Motor neuron (in vitro differentiated cells): Measurements from ENCODE around the gene ABI3BP. TPM values are rescaled to one million over a fixed set of nuclear protein-coding genes. Genes with fewer than 3 reads are reported as not detected.

ENCODE experiments used
- ATAC-seq, 8 experiments: fragments of 200-7000 bp; cut with Tn5 transposase; replicated peaks in 6 of 8; 2 replicates each; pipeline ENCODE4 v1.8.0; 2021; ENCODE audit warnings: mild to moderate bottlenecking in 8 of 8, moderate library complexity in 8 of 8
- H3K27ac ChIP-seq, 2 donors: fragments of 250-450 bp; sonication (Bioruptor Pico); 2 replicates each; pipeline ENCODE4 v1.9.0; 2021; ENCODE audit warnings: antibody characterized with exemption in 2 of 2, mild to moderate bottlenecking in 2 of 2, moderate library complexity in 1 of 2
- H3K4me1 ChIP-seq, 2 donors: fragments of 250-450 bp; sonication (Bioruptor Pico); replicated peaks in 1 of 2; 2 replicates each; pipeline ENCODE4 v1.6.1; 2021; ENCODE audit warnings: antibody characterized with exemption in 2 of 2, mild to moderate bottlenecking in 2 of 2, moderate library complexity in 1 of 2
- H3K4me3 ChIP-seq, 5 donors: fragments of 250-450 bp; sonication (Bioruptor Pico); 2 replicates each; pipeline ENCODE4 v1.9.0; 2021; ENCODE audit warnings: antibody characterized with exemption in 5 of 5, mild to moderate bottlenecking in 5 of 5, moderate library complexity in 4 of 5
- WGBS, 10 experiments: fragments of 450-650 bp; shearing (Covaris generic); methylation state at CpG; one replicate each; pipeline ENCODE4 v1.0.0; 2022; 5-methylcytosine and 5-hydroxymethylcytosine counted together
- in situ Hi-C, 9 experiments: fragments of 400-800 bp; cut with MboI; loops; one replicate each; pipeline ENCODE4 v1.15.0; 2021; ENCODE audit warnings: low sequenced_read_pairs in 9 of 9, low pct_unique_long_range_greater_than_20kb in 2 of 9; ENCODE audit not compliant: unreplicated experiment in 9 of 9
- total RNA-seq, 8 experiments: library from RNA; unstranded; fragments of 300-600 nt; gene quantifications; 2 replicates each; pipeline versions ENCODE4 v1.2.3 to v1.2.4, GENCODE V29; 2022

Gene ABI3BP
- total RNA-seq, 8 experiments from 2014 or later: 1.0 to 8.1 (median 2.3) TPM

DNA sequence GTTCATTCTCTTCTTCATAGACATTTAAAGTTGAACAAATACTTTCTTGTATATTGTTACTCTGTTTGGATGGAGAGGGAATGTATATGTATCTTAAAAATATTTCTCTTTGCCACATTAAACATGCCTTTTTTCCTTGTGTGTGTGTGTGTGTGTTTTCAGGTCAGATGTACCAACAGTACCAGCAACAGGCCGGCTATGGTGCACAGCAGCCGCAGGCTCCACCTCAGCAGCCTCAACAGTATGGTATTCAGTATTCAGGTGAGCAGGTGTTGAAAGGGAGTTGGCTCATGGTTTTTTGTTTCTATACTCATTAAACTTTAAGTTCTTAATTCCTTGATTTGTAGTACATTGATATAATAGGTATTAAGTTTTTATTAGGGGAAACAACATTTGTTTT, 248.6 kb downstream of the ABI3BP start:
- no peak for ATAC-seq
- in situ Hi-C loops: loop anchor here in 1 of 9 experiments (25.0 kb wide), 1 partner anchor 282 kb away; no protein-coding TSS in a partner anchor
- 92 to 100% (median 94%) methylated on average over 1 to 2 of the region's 2 CpGs; no CpG with 5 or more reads in 5 of the 10 experiments for WGBS, 10 experiments
- Histone ChIP-seq H3K27ac (no peak overlapping the region), H3K4me1 (no peaks in the 10 kb centered on the region), H3K4me3 (no peak overlapping the region)

DNA sequence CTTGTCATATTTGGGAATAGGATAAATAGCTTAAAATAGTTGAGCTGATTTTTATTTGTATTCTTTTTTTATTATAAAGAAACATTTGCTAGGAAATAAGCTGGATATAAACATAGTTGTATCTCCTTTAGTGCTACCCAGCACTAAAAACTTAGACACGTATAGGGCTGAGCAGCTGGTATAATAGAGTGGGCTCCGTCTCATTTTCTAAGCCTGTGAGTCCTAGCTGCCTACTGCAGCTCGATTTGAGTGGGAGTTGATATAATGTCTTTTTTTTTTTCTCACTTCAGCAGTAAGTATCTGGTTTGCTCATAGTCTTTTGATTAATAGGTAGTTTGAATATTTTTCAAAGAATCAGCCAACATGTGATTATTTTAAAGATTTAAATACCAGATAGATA, 249.7 kb downstream of the ABI3BP start:
- H3K4me1 ChIP-seq: no peaks in the 10 kb centered on the region
- H3K27ac ChIP-seq: no peak overlapping the region
- no peak for ATAC-seq
- in situ Hi-C loops: loop anchor here in 1 of 9 experiments (25.0 kb wide), 1 partner anchor 281 kb away; no protein-coding TSS in a partner anchor
- H3K4me3 ChIP-seq: no peak overlapping the region
- 33 to 100% (median 90%) methylated on average over 1 to 3 of the region's 3 CpGs; no CpG with 5 or more reads in 2 of the 10 experiments for WGBS, 10 experiments

DNA sequence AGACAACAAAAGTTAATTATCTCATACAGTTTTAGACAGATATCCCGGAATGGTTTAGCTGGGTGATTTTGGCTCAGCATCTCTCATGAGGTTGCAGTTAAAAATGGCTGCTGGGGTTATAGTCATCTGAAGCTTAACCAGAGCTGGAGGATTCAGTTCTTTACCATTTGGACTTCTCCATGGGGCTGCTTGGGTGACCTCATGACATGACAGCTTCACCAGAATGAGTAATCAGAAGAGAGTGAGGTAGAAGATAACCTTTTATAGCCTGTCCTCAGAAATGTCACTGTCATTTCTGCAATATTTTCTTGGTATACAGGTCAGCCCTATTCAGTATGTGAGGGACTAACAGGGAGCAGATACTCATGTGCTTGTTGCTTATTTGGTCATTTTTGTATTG, 253.0 kb downstream of the ABI3BP start:
- H3K27ac ChIP-seq: no peak overlapping the region
- 63 to 100% (median 100%) methylated on average over 1 of the region's 1 CpG; no CpG with 5 or more reads in 1 of the 10 experiments for WGBS, 10 experiments
- H3K4me1 ChIP-seq: no peaks in the 10 kb centered on the region
- H3K4me3 ChIP-seq: no peak overlapping the region
- in situ Hi-C loops: loop anchor here in 1 of 9 experiments (25.0 kb wide), 1 partner anchor 278 kb away; no protein-coding TSS in a partner anchor
- peak in 3 of 8 experiments; percentile 22 to 32 (median 24) for ATAC-seq

DNA sequence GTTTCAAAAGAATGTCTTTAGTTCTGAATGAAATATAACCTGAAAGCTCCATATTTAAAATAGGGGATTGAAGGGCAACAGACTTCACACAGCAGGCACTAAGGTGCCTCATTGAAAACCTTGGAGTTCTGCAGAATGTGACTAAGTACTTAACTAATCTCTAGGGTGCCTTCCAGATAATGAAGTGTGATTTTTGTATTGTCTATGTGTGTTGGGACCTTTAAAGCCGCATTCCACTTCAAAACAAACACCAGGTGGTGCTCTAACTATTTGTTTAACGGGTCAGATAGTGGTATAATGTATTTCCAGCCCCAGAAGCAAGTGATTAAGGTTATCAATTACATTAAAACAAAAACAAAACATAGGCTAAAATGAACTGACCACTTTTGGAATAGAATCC, 255.9 kb downstream of the ABI3BP start:
- Histone ChIP-seq H3K27ac (no peak overlapping the region), H3K4me1 (no peaks in the 10 kb centered on the region), H3K4me3 (no peak overlapping the region)
- WGBS, 10 experiments: 7 to 71% (median 30%) methylated on average over 1 to 2 of the region's 2 CpGs; no CpG with 5 or more reads in 4 of the 10 experiments
- ATAC-seq: peak in 6 of 8 experiments; percentile 32 to 52 (median 44)
- in situ Hi-C loops: loop anchor here in 1 of 9 experiments (25.0 kb wide), 1 partner anchor 275 kb away; no protein-coding TSS in a partner anchor

DNA sequence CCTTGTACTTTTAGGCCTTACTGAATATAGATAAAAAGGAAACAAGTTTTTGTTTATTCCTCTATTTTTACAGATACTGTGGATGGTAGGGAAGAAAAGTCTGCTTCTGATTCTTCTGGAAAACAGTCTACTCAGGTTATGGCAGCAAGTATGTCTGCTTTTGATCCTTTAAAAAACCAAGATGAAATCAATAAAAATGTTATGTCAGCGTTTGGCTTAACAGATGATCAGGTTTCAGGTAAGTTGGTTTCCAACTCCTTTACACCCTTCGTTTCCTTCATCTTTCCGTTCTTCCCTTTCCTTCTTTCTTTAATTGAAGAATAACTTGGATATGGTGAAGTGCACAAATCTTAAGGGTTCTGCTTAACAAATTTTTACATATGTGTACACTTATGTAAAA, 260.8 kb downstream of the ABI3BP start:
- WGBS, 10 experiments: 49 to 94% (median 86%) methylated on average over 1 to 3 of the region's 3 CpGs; no CpG with 5 or more reads in 1 of the 10 experiments
- Histone ChIP-seq H3K27ac (no peak overlapping the region), H3K4me1 (no peaks in the 10 kb centered on the region), H3K4me3 (no peak overlapping the region)
- in situ Hi-C loops: loop anchor here in 1 of 9 experiments (25.0 kb wide), 1 partner anchor 270 kb away; no protein-coding TSS in a partner anchor
- peak in 1 of 8 experiments; percentile 44 for ATAC-seq

DNA sequence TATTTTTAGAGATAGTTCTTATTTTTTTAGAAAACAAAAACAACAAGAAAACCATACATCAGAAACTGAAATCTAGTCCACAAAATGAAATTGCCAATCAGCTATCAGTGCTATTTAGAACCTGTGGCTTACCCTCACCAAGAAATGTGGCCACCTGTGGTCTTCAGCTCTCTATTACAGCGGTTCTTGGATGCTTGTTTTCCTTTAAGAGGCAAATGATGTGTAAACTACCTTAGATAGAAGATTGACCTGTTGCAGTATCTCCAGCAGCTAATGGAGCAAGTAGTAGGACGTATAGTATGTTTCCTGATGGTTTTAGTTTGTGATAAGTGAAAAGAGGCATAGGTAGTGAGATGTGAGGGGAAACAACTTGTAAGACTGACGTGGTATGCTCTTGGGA, 262.7 kb downstream of the ABI3BP start:
- WGBS, 10 experiments: 89 to 100% (median 96%) methylated on average over 2 to 3 of the region's 3 CpGs; no CpG with 5 or more reads in 1 of the 10 experiments
- no peak for ATAC-seq
- Histone ChIP-seq H3K4me1 (no peaks in the 10 kb centered on the region), H3K4me3 (no peak overlapping the region), H3K27ac (no peak overlapping the region)
- in situ Hi-C loops: loop anchor here in 1 of 9 experiments (25.0 kb wide), 1 partner anchor 268 kb away; no protein-coding TSS in a partner anchor

DNA sequence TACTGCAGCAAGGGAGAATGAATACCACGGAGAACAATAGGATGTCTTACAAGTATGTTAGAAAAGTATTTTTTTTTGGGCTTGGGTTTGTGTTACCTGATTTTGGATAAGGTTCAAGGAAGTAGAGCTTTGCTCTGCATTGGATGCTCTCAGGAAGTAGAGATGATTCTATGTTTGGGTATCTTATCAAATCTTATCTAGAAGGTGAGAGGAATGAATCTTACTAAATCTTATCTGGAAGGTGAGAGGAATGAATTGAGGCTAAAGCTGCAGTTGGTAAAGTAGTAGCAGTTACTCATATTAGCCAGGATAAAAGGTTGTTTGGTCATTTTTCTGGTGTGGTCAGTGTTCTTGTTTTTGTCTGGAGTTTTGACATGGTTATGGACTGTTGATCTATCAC, 266.5 kb downstream of the ABI3BP start:
- no peak for ATAC-seq
- Histone ChIP-seq H3K4me1 (no peaks in the 10 kb centered on the region), H3K4me3 (no peak overlapping the region), H3K27ac (no peak overlapping the region)
- WGBS, 10 experiments: 80 to 100% (median 95%) methylated on average over 1 of the region's 1 CpG; no CpG with 5 or more reads in 4 of the 10 experiments
- in situ Hi-C loops: loop anchor here in 1 of 9 experiments (25.0 kb wide), 1 partner anchor 264 kb away; no protein-coding TSS in a partner anchor

DNA sequence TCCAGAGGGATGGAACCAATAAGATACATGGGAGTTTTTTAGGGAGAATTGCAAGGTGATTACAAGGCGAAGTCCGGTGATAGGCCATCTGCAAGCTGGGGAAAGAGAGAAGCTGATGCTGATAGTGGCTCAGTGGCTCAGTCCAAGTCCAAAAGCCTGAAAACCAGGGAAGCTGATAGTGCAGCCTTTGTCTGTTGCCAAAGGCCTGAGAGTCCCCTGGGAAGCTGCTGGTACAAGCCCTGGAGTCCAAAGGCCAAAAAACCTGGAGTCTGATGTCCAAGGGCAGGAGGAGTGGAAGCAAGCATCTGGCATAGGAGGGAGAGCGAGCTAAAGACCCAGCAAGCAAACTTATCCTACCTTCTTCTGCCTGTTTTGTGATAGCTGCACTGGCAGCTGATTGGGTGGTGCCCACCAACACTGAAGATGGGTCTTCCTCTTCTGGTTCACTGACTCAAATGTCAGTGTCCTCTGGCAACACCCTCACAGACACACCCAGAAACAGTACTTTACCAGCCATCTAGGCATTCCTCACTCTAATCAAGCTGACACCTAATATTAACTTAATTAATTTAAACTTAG, 267.2 kb downstream of the ABI3BP start:
- in situ Hi-C loops: loop anchor here in 1 of 9 experiments (25.0 kb wide), 1 partner anchor 264 kb away; no protein-coding TSS in a partner anchor

DNA sequence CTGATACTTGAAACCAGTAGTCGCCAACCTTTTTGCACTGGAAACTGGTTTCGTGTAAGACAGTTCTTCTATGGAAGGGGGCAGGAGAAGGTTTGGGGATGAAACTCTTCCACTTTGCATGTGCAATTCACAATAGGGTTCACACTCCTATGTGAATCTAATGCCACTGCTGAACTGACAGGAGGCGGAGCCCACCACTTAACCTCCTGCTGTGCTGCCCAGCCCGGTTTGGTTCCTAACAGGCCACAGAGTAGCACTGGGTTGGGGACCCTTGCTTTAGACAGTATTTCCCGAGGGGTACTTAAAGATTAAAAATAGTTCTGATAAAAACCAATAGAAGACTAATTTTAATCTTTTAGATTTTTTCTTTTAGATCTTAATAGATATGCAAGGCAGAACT, 272.8 kb downstream of the ABI3BP start:
- Histone ChIP-seq H3K4me1 (peaks cover 0 to 12% of the 10 kb centered on the region in 2 donors), H3K4me3 (no peak overlapping the region), H3K27ac (no peak overlapping the region)
- in situ Hi-C loops: no loop called here
- peak in 1 of 8 experiments; percentile 42 for ATAC-seq
- 43 to 88% (median 77%) methylated on average over 1 to 5 of the region's 5 CpGs; no CpG with 5 or more reads in 2 of the 10 experiments for WGBS, 10 experiments

More for the DNA sequence above, 267.2 kb downstream of the ABI3BP start:
- 90 to 100% (median 100%) methylated on average over 1 to 3 of the region's 3 CpGs; no CpG with 5 or more reads in 2 of the 10 experiments for WGBS, 10 experiments
- Histone ChIP-seq H3K27ac (no peak overlapping the region), H3K4me3 (no peak overlapping the region), H3K4me1 (no peaks in the 10 kb centered on the region)
- ATAC-seq: no peak

DNA sequence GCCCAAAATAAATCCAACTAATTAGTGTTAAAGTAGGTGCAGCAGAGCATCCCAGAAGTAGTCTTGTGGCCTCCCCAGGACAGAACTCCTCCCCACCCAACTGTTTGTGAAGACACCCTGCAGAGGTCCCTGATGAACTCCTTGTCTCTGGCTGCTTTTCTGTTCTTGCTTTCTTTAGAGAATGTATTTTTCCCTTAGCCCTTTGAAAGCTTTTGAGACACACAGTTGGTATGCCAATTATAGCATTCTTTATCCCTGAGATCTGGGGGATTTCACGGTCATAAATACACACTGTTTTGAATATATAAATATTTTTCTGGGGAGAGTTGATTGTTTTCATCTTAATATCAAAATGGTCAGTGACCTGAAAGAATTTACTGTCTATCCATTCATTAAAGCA, 274.1 kb downstream of the ABI3BP start:
- H3K4me1 ChIP-seq: peaks cover 0 to 12% of the 10 kb centered on the region in 2 donors
- no peak overlapping the region for H3K27ac ChIP-seq
- peak in 1 of 8 experiments; percentile 26 for ATAC-seq
- H3K4me3 ChIP-seq: no peak overlapping the region
- 0 to 40% (median 17%) methylated on average over 1 of the region's 1 CpG; no CpG with 5 or more reads in 3 of the 10 experiments for WGBS, 10 experiments
- in situ Hi-C loops: no loop called here

DNA sequence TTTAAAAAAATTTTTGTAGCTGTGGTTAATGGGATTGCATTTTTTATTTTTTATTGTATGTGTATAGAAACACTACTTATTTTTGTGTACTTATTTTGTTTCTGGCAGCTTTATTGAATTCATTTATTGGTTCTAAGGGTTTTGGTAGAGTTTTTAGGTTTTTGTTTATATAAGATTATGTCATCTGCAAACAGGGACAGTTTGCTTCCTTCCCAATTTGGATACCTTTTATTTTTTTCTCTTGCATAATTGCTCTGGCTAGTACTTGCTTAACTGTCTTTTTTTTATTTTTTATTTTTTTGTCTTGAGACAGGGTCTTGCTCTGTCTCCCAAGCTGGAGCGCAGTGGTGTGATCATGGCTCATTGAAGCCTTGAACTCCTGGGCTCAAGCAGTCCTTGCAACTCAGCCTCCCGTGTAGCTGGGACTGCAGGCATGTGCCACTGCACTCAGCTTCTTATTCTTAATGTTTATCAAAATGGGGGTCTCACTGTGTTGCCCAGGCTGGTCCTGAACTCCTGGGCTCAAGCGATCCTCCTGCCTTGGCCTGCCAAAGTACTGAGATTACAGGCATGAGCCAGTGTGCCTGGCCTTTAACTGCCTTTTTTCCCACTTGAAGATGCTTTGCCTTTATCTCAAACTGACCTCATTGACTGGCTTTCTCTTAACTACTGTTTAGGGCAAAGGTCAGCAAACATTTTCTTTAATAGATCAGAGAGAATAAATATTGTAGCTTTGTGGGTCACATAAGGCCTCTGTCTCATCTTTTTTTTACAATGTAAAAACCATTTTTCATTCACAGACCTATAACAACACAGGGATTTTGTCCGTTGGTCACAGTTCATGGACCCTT, 275.4 kb downstream of the ABI3BP start:
- no peak overlapping the region for H3K4me3 ChIP-seq
- H3K27ac ChIP-seq: no peak overlapping the region
- in situ Hi-C loops: no loop called here
- H3K4me1 ChIP-seq: peaks cover 0 to 12% of the 10 kb centered on the region in 2 donors
- WGBS, 10 experiments: 67 to 100% (median 92%) methylated on average over 1 to 4 of the region's 4 CpGs; no CpG with 5 or more reads in 1 of the 10 experiments
- no peak for ATAC-seq

DNA sequence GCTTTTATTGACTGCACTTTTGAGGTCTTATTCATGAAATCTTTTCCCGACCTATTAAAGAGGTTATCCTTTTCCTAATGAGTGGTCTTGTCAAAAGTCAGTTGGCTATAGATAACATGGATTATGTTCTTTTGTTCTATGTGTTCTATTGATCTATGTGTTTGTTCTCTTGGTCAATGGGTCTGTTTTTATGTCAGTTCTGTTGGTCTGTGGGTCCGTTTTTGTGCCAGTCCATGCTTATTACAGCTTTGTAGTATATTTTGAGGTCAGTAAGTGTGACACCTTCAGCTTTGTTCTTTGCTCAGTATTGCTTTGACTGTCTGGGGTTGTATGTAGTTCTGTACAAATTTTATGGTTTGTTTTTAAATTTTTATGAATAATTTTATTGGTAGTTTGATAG, 276.2 kb downstream of the ABI3BP start:
- WGBS, 10 experiments: 79 to 100% (median 90%) methylated on average over 1 to 2 of the region's 2 CpGs
- Histone ChIP-seq H3K27ac (no peak overlapping the region), H3K4me3 (no peak overlapping the region), H3K4me1 (peaks cover 0 to 12% of the 10 kb centered on the region in 2 donors)
- in situ Hi-C loops: no loop called here
- ATAC-seq: no peak

DNA sequence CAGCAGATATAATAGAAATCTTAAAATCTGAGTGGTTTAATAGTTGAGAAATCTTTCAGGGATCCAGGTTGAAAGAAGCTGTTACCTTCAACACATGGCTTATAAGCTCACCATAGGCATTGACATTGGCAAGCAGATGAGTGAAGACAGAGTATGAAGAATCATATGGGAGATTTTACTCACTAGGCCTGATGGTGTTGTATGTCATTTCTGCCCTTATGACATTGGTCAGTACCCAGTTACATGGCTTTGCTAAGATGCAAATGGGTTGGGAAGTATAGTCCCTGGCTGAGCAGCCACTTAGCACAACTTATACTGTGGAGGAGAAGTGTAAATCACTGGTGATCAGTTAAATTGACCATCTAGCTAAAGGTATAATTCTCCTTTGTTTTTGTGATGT, 278.0 kb downstream of the ABI3BP start:
- Histone ChIP-seq H3K4me1 (peaks cover 7 to 16% of the 10 kb centered on the region in 2 donors), H3K27ac (no peak overlapping the region), H3K4me3 (no peak overlapping the region)
- in situ Hi-C loops: no loop called here
- ATAC-seq: peak in 1 of 8 experiments; percentile 20
